HEK293 (cell line): ENCODE results near the gene FAM168A.

Experiments used
- CTCF ChIA-PET: fragments of 350-600 bp; formaldehyde crosslinking; extraction: SDS; loops from one replicate; lab custom pipeline; 2021; ENCODE audit warnings: antibody characterized with exemption; lab: Yijun Ruan, JAX
- POLR2A ChIA-PET: fragments of 300-600 bp; formaldehyde crosslinking; extraction: SDS; loops from one replicate; lab custom pipeline; 2020; ENCODE audit warnings: antibody characterized with exemption, inconsistent platforms; lab: Yijun Ruan, JAX
- H3K27ac ChIP-seq: fragments of 200-500 bp; sonication (Bioruptor generic); 2 replicates; pipeline ENCODE4 v1.5.1; 2014; ENCODE audit warnings: low read depth, low read length, control low read depth, inconsistent platforms; ENCODE audit errors: extremely low read depth
- H3K36me3 ChIP-seq, 2 experiments: fragments of 200-500 bp in 1 of 2; sonication (Bioruptor generic) in 1 of 2; 1 replicate in 1 of 2; 2 replicates in 1 of 2; pipeline ENCODE4 v1.5.1; 2014 to 2017; ENCODE audit warnings: inconsistent platforms in 2 of 2, low read length in 2 of 2; ENCODE audit not compliant: control insufficient read depth in 2 of 2, insufficient read depth in 1 of 2
- H3K4me1 ChIP-seq: fragments of 200-500 bp; sonication (Bioruptor generic); 2 replicates; pipeline ENCODE4 v1.5.1; 2014; ENCODE audit warnings: mild to moderate bottlenecking, low read length, inconsistent platforms; ENCODE audit not compliant: control insufficient read depth, insufficient read depth
- H3K4me3 ChIP-seq: 2 replicates; pipeline ENCODE4 v1.5.1; 2011; ENCODE audit warnings: low read depth, mild to moderate bottlenecking, control low read depth, low read length, moderate library complexity
- H3K9me3 ChIP-seq: fragments of 200-500 bp; sonication (Bioruptor generic); 2 replicates; pipeline ENCODE4 v1.5.1; 2014; ENCODE audit warnings: low read depth, low read length, inconsistent platforms; ENCODE audit not compliant: control insufficient read depth, insufficient read depth
- HOXA7 ChIP-seq: sonication (generic); formaldehyde crosslinking; IDR thresholded peaks from 2 replicates; pipeline ENCODE4 v1.8.1; 2022; ENCODE audit warnings: missing genetic modification reagents, borderline replicate concordance
- SP2 ChIP-seq: fragments of 450-650 bp; formaldehyde crosslinking; IDR thresholded peaks from 2 replicates; pipeline ENCODE4 v1.5.1; 2016; ENCODE audit warnings: missing biosample characterization, missing genetic modification characterization
- TCF7L2 ChIP-seq: IDR thresholded peaks from 2 replicates; pipeline ENCODE4 v1.6.1; 2011; ENCODE audit warnings: low read depth, mild to moderate bottlenecking, inconsistent platforms, low read length, moderate library complexity, borderline replicate concordance
- ZBTB11 ChIP-seq: fragments of 450-650 bp; formaldehyde crosslinking; conservative IDR thresholded peaks from 2 replicates; pipeline ENCODE4 v1.5.1; 2016; ENCODE audit warnings: low read depth, missing biosample characterization, missing genetic modification characterization
- ZNF10 ChIP-seq: fragments of 450-650 bp; formaldehyde crosslinking; IDR thresholded peaks from 2 replicates; pipeline ENCODE4 v1.5.1; 2017; ENCODE audit warnings: missing biosample characterization, missing genetic modification characterization
- ZNF133 ChIP-seq: fragments of 450-650 bp; formaldehyde crosslinking; IDR thresholded peaks from 2 replicates; pipeline ENCODE4 v1.5.1; 2016; ENCODE audit warnings: missing biosample characterization, missing genetic modification characterization
- ZNF16 ChIP-seq: fragments of 450-650 bp; formaldehyde crosslinking; IDR thresholded peaks from 2 replicates; pipeline ENCODE4 v1.5.1; 2016; ENCODE audit warnings: low read depth, missing biosample characterization, missing genetic modification characterization
- ZNF311 ChIP-seq: fragments of 450-650 bp; formaldehyde crosslinking; IDR thresholded peaks from 2 replicates; pipeline ENCODE4 v1.5.1; 2017; ENCODE audit warnings: missing biosample characterization, missing genetic modification characterization, borderline replicate concordance
- ZNF518A ChIP-seq: fragments of 450-650 bp; formaldehyde crosslinking; conservative IDR thresholded peaks from 2 replicates; pipeline ENCODE4 v1.5.1; 2016; ENCODE audit warnings: low read depth, missing biosample characterization, missing genetic modification characterization
- ZNF623 ChIP-seq: fragments of 450-650 bp; formaldehyde crosslinking; IDR thresholded peaks from 2 replicates; pipeline ENCODE4 v1.5.1; 2016; ENCODE audit warnings: missing biosample characterization, missing genetic modification characterization
- ZNF704 ChIP-seq: fragments of 450-650 bp; formaldehyde crosslinking; IDR thresholded peaks from 2 replicates; pipeline ENCODE4 v1.5.1; 2016; ENCODE audit warnings: missing biosample characterization, missing genetic modification characterization
- ZSCAN18 ChIP-seq: fragments of 450-650 bp; formaldehyde crosslinking; IDR thresholded peaks from 2 replicates; pipeline ENCODE4 v1.5.1; 2016; ENCODE audit warnings: missing biosample characterization, missing genetic modification characterization
- TF ChIP-seq, protein P1 (sequence below): fragments of 450-650 bp; formaldehyde crosslinking; IDR thresholded peaks from 2 replicates; pipeline ENCODE4 v1.5.1; 2016; ENCODE audit warnings: missing biosample characterization, missing genetic modification characterization

Gene FAM168A

GRCh38 chr11:73402834-73403185, 195.1 kb downstream of the FAM168A start (continued):
- no peak for TF ChIP-seq ZNF133 (tag by site-specific recombination)
- no peak for TF ChIP-seq SP2 (tag by site-specific recombination)
- no peak for TF ChIP-seq ZNF311
- no peak for TF ChIP-seq ZBTB11
- no peak for TF ChIP-seq ZSCAN18 (tag by site-specific recombination)
- TF ChIP-seq ZNF704, result no peak
- TF ChIP-seq ZNF518A, result no peak
- TF ChIP-seq ZNF16, result no peak
- TF ChIP-seq, protein P1, sequence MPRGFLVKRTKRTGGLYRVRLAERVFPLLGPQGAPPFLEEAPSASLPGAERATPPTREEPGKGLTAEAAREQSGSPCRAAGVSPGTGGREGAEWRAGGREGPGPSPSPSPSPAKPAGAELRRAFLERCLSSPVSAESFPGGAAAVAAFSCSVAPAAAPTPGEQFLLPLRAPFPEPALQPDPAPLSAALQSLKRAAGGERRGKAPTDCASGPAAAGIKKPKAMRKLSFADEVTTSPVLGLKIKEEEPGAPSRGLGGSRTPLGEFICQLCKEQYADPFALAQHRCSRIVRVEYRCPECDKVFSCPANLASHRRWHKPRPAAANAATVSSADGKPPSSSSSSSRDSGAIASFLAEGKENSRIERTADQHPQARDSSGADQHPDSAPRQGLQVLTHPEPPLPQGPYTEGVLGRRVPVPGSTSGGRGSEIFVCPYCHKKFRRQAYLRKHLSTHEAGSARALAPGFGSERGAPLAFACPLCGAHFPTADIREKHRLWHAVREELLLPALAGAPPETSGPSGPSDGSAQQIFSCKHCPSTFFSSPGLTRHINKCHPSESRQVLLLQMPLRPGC (tag by site-specific recombination), result no peak
- no peak for TF ChIP-seq HOXA7
- TF ChIP-seq, all 188 proteins: peak for 0

GRCh38 chr11:73401924-73402833, 195.7 kb downstream of the FAM168A start:
- H3K36me3 ChIP-seq, result peaks cover 0 to 31% of the 10 kb centered on the region in 2 experiments; a peak in 1 of 3 replicates
- TF ChIP-seq TCF7L2, result no peak
- no peak for TF ChIP-seq ZNF10 (tag by site-specific recombination)
- TF ChIP-seq ZNF623 (tag by site-specific recombination), result no peak
- no peaks in the 10 kb centered on the region for H3K9me3 ChIP-seq
- CTCF ChIA-PET, result interaction anchor here (0.6 to 10.1 kb wide), 9 partner anchors 9 to 480 kb away, joined by 3 to 122 read pairs (median 5); no protein-coding TSS in a partner anchor
- H3K4me3 ChIP-seq, result no peak overlapping the region
- H3K27ac ChIP-seq, result no peak overlapping the region
- POLR2A ChIA-PET, result interaction anchor here (0.6 to 1.4 kb wide), 2 partner anchors 40 to 258 kb away, joined by 4 to 7 read pairs; no protein-coding TSS in a partner anchor
- H3K4me1 ChIP-seq, result no peaks in the 10 kb centered on the region
